K562 (cell line): Measurements from ENCODE around the gene PEPD. TPM values are rescaled to one million over a fixed set of nuclear protein-coding genes. Genes with fewer than 3 reads are reported as not detected.

Experiments used
- ATAC-seq: fragments of 200-7000 bp; cut with Tn5 transposase; 3 replicates; pipeline ENCODE4 v1.9.1; 2020; ENCODE audit warnings: moderate library complexity
- BruUV-seq: library from RNA; stranded (reverse); fragments of 400-500 nt; replicated peaks from 2 replicates; lab custom pipeline; 2021; lab: Mats Ljungman, UMichigan
- CTCF ChIA-PET: fragments of 300-600 bp; formaldehyde crosslinking; extraction: SDS; loops from one replicate; lab custom pipeline; 2021; ENCODE audit warnings: low intra/inter-chr PET ratio; lab: Yijun Ruan, JAX
- POLR2A ChIA-PET: fragments of 300-600, 350-650 bp; sonication (Branson Sonifier 250); formaldehyde crosslinking; extraction: SDS; loops from one replicate; lab custom pipeline; 2021; ENCODE audit warnings: antibody characterized with exemption, inconsistent platforms; lab: Yijun Ruan, JAX
- DNase-seq, 4 experiments: peaks; one replicate each; pipeline versions ENCODE4 v3.0.0 to v3.0.0-alpha.2; 2011 to 2018; ENCODE audit warnings: low spot score in 3 of 4, mixed read lengths in 3 of 4; ENCODE audit errors: extremely low read depth in 1 of 4
- FAIRE-seq: peaks from 2 replicates; lab custom pipeline; 2011; peaks lifted over from hg19 to GRCh38; lab: Jason Lieb, UNC
- H2AFZ ChIP-seq: 2 replicates; pipeline ENCODE4 v1.6.0; 2011; ENCODE audit warnings: low read depth, low read length, control low read depth, inconsistent platforms
- H3K27ac ChIP-seq: fragments of 200-600 bp; 3 replicates; pipeline ENCODE4 v1.8.0; 2011; ENCODE audit warnings: low read depth, mild to moderate bottlenecking, control low read depth, inconsistent platforms, low read length, moderate library complexity, mixed read lengths; ENCODE audit errors: extremely low read depth
- H3K27me3 ChIP-seq, 2 experiments: fragments of 300-600 bp in 1 of 2; 2 replicates in 1 of 2; 3 replicates in 1 of 2; pipeline versions ENCODE4 v1.6.0 to v1.8.0; 2011; ENCODE audit warnings: inconsistent platforms in 2 of 2, low read length in 2 of 2, mild to moderate bottlenecking in 1 of 2, mixed read lengths in 1 of 2, moderate library complexity in 1 of 2; ENCODE audit not compliant: control insufficient read depth in 2 of 2, insufficient read depth in 2 of 2
- H3K36me3 ChIP-seq: fragments of 300-600 bp; 3 replicates; pipeline ENCODE4 v1.8.0; 2011; ENCODE audit warnings: mild to moderate bottlenecking, low read length, inconsistent platforms; ENCODE audit not compliant: control insufficient read depth, insufficient read depth
- H3K4me1 ChIP-seq, 2 experiments: fragments of 200-600 bp in 1 of 2; replicated peaks in 1 of 2; 2 replicates in 1 of 2; 3 replicates in 1 of 2; pipeline versions ENCODE4 v1.5.1 to v1.8.0; 2011; ENCODE audit warnings: inconsistent platforms in 2 of 2, low read length in 2 of 2, mild to moderate bottlenecking in 1 of 2, mixed read lengths in 1 of 2, moderate library complexity in 1 of 2; ENCODE audit not compliant: control insufficient read depth in 2 of 2, insufficient read depth in 2 of 2
- H3K4me2 ChIP-seq: 2 replicates; pipeline ENCODE4 v1.6.1; 2011; ENCODE audit warnings: low read length, control low read depth, inconsistent platforms, mixed read lengths; ENCODE audit not compliant: insufficient read depth
- H3K4me3 ChIP-seq: fragments of 200-600 bp; sonication (generic), shearing (Covaris generic); 2 replicates; pipeline ENCODE4 v1.5.1; 2016; ENCODE audit warnings: control low read depth, inconsistent platforms
- H3K79me2 ChIP-seq: fragments of 200-600 bp; 3 replicates; pipeline ENCODE4 v1.8.0; 2011; ENCODE audit warnings: low read length, inconsistent platforms; ENCODE audit not compliant: control insufficient read depth, insufficient read depth
- H3K9ac ChIP-seq, 2 experiments: 2 replicates each; pipeline versions ENCODE4 v1.6.0 to v1.6.1; 2011; ENCODE audit warnings: low read depth in 2 of 2, low read length in 2 of 2, control low read depth in 1 of 2, inconsistent platforms in 1 of 2, mild to moderate bottlenecking in 1 of 2, mixed read lengths in 1 of 2; ENCODE audit not compliant: insufficient read depth in 1 of 2
- H3K9me1 ChIP-seq: one replicate; pipeline ENCODE4 v1.6.0; 2011; ENCODE audit warnings: inconsistent platforms, mild to moderate bottlenecking, low read length, moderate library complexity; ENCODE audit not compliant: control insufficient read depth, insufficient read depth
- H3K9me3 ChIP-seq: replicated peaks from 2 replicates; pipeline ENCODE4 v1.5.1; 2011; ENCODE audit warnings: low read depth, low read length, inconsistent platforms; ENCODE audit not compliant: control insufficient read depth, insufficient read depth
- H4K20me1 ChIP-seq: replicated peaks from 2 replicates; pipeline ENCODE4 v1.6.1; 2011; ENCODE audit warnings: low read length, inconsistent platforms, mixed read lengths; ENCODE audit not compliant: control insufficient read depth, insufficient read depth
- NELFE ChIP-seq: IDR thresholded peaks from 2 replicates; pipeline ENCODE4 v1.6.1; 2011; ENCODE audit warnings: mild to moderate bottlenecking; ENCODE audit not compliant: insufficient read depth, insufficient read length
- WGBS: fragments of 100-300 bp; shearing (Covaris generic); methylation state at CpG from one replicate; pipeline ENCODE4 v1.1.6; 2016; ENCODE audit warnings: low coverage, mixed read lengths; ENCODE audit not compliant: insufficient coverage; ENCODE audit errors: missing lambda C conversion rate; 5-methylcytosine and 5-hydroxymethylcytosine counted together
- in situ Hi-C: fragments of 300-500 bp; cut with MboI; formaldehyde crosslinking; loops from 4 replicates; pipeline ENCODE4 v1.15.0; 2018; ENCODE audit warnings: inconsistent platforms, mixed read lengths
- intact Hi-C: fragments of 100-400 bp; cut with micrococcal nuclease; formaldehyde crosslinking; loops from 2 replicates; pipeline ENCODE4 v1.14.2; 2022
- polyA plus RNA-seq, 8 experiments: library from polyadenylated mRNA; depleted of rRNA in 4 of 8; stranded (reverse) in 5 of 8; unstranded in 3 of 8; fragments of >200 nt; fragmentation: Nextera tagmentation in 2 of 8; fragmentation: Illumina TruSeq in 1 of 8; extraction: Ambion mirVana in 2 of 8; extraction: Trizol in 1 of 8; gene quantifications; 2 replicates each; pipeline versions ENCODE4 v1.2.1 to v1.2.3, GENCODE V29; 2011 to 2014; ENCODE audit warnings: inconsistent platforms in 1 of 8, missing spikeins in 1 of 8
- total RNA-seq, 7 experiments: library from RNA; depleted of rRNA in 6 of 7; stranded (reverse); fragments of >200 nt in 6 of 7; fragmentation: Illumina TruSeq in 2 of 7; extraction: Trizol in 2 of 7; gene quantifications; 2 replicates each; pipeline versions ENCODE4 v1.2.1 to v1.2.3, GENCODE V29; 2011 to 2021; ENCODE audit warnings: low replicate concordance in 1 of 7
- TF ChIP-seq, protein P1 (sequence below): fragments of 200-800 bp; sonication (Bioruptor generic); IDR thresholded peaks from 2 replicates; pipeline ENCODE4 v1.6.1; 2017; ENCODE audit warnings: missing genetic modification characterization, missing compliant biosample characterization
- TF ChIP-seq, protein P2 (sequence below), 2 experiments: fragments of 450-650 bp; conservative IDR thresholded peaks; 2 replicates each; pipeline ENCODE4 v1.6.1; 2017; ENCODE audit warnings: mild to moderate bottlenecking in 2 of 2, moderate library complexity in 2 of 2
- TF ChIP-seq, protein P3 (sequence below): sonication (generic); formaldehyde crosslinking; IDR thresholded peaks from 2 replicates; pipeline ENCODE4 v1.8.0; 2022; ENCODE audit warnings: mild to moderate bottlenecking, missing genetic modification reagents

PEPD gene
- total and polyA plus RNA-seq, 9 of the 15 experiments (the other 6 are each of a cell fraction or from before 2014, with no cell fraction given), result 1.3 to 19.2 (median 16.0) TPM

DNA sequence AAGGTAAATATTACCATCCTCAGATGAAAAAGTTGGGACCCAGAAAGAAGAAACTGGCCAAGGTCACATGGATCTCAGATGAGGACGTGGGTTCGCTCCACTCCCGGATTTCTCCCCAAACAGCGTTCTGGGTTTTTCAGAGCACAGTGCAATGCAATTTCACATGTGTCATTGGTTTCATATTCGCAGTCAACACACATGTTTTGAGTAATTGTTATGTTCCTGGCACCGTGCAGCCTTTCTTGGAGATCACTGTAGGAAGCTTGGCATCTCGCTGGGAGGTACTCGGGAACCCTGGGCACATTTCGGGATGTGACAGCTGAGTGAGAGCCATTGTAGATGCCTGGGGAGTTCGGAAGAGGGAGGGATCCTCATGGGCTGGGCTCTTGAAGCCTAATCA, 174.3 kb downstream of the PEPD start:
- intact Hi-C loops (no loop called here), in situ Hi-C loops (no loop called here)
- ChIA-PET POLR2A (no interaction called here), CTCF (no interaction called here)
- Histone ChIP-seq H3K9ac (no peak overlapping the region), H3K27me3 (peaks cover 18 to 25% of the 10 kb centered on the region in 2 experiments), H3K9me1 (no peaks in the 10 kb centered on the region), H3K4me1 (peaks cover 0 to 7% of the 10 kb centered on the region in 2 experiments; a peak in 1 of 5 replicates), H4K20me1 (no peaks in the 10 kb centered on the region), H2AFZ (no peak overlapping the region), H3K36me3 (no peaks in the 10 kb centered on the region), H3K4me3 (no peak overlapping the region), H3K79me2 (no peaks in the 10 kb centered on the region), H3K27ac (no peak overlapping the region), H3K9me3 (no peaks in the 10 kb centered on the region), H3K4me2 (no peak overlapping the region)
- TF ChIP-seq, protein P1, sequence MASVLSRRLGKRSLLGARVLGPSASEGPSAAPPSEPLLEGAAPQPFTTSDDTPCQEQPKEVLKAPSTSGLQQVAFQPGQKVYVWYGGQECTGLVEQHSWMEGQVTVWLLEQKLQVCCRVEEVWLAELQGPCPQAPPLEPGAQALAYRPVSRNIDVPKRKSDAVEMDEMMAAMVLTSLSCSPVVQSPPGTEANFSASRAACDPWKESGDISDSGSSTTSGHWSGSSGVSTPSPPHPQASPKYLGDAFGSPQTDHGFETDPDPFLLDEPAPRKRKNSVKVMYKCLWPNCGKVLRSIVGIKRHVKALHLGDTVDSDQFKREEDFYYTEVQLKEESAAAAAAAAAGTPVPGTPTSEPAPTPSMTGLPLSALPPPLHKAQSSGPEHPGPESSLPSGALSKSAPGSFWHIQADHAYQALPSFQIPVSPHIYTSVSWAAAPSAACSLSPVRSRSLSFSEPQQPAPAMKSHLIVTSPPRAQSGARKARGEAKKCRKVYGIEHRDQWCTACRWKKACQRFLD, result no peak
- TF ChIP-seq, protein P2, sequence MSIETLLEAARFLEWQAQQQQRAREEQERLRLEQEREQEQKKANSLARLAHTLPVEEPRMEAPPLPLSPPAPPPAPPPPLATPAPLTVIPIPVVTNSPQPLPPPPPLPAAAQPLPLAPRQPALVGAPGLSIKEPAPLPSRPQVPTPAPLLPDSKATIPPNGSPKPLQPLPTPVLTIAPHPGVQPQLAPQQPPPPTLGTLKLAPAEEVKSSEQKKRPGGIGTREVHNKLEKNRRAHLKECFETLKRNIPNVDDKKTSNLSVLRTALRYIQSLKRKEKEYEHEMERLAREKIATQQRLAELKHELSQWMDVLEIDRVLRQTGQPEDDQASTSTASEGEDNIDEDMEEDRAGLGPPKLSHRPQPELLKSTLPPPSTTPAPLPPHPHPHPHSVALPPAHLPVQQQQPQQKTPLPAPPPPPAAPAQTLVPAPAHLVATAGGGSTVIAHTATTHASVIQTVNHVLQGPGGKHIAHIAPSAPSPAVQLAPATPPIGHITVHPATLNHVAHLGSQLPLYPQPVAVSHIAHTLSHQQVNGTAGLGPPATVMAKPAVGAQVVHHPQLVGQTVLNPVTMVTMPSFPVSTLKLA (conservative IDR thresholded peaks at IDR 0.05), result no peak
- TF ChIP-seq, protein P3, sequence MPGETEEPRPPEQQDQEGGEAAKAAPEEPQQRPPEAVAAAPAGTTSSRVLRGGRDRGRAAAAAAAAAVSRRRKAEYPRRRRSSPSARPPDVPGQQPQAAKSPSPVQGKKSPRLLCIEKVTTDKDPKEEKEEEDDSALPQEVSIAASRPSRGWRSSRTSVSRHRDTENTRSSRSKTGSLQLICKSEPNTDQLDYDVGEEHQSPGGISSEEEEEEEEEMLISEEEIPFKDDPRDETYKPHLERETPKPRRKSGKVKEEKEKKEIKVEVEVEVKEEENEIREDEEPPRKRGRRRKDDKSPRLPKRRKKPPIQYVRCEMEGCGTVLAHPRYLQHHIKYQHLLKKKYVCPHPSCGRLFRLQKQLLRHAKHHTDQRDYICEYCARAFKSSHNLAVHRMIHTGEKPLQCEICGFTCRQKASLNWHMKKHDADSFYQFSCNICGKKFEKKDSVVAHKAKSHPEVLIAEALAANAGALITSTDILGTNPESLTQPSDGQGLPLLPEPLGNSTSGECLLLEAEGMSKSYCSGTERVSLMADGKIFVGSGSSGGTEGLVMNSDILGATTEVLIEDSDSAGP (CRISPR knock-in tag), result no peak
- no peak for TF ChIP-seq NELFE
- ATAC-seq (no peak), FAIRE-seq (no peak), DNase-seq (no peak)
- WGBS, result 11% methylated on average over 10 of the region's 10 CpGs
- BruUV-seq, result no TSS peak
